HCT116 (cell line): ENCODE results near the gene RARB. TPM values are rescaled to one million over a fixed set of nuclear protein-coding genes. Genes with fewer than 3 reads are reported as not detected.

Experiments used
- ATAC-seq: fragments of 200-7000 bp; cut with Tn5 transposase; 2 replicates; pipeline ENCODE4 v1.9.1; 2020; ENCODE audit warnings: mild to moderate bottlenecking, moderate library complexity
- BruUV-seq: library from RNA; stranded (reverse); fragments of 400-500 nt; replicated peaks from 2 replicates; lab custom pipeline; 2021; lab: Mats Ljungman, UMichigan
- CTCF ChIA-PET: fragments of 300-600 bp; sonication (Branson Sonifier 250); formaldehyde crosslinking; loops from one replicate; lab custom pipeline; 2021; ENCODE audit warnings: antibody characterized with exemption; lab: Charles Lee
- POLR2A ChIA-PET: fragments of 300-600, 350-600 bp; sonication (Branson Sonifier 250); formaldehyde crosslinking; loops from one replicate; lab custom pipeline; 2021; ENCODE audit warnings: antibody characterized with exemption; lab: Charles Lee
- RAD21 ChIA-PET, 2 experiments: fragments of 300-600 bp; sonication (Branson Sonifier 250); formaldehyde crosslinking; loops; one replicate each; lab custom pipeline; 2023; ENCODE audit warnings: low total read pairs in 2 of 2; ENCODE audit not compliant: uncharacterized antibody in 2 of 2, unreplicated experiment in 2 of 2, low non-redundant PET in 1 of 2; lab: Charles Lee
- DNase-seq: peaks from one replicate; pipeline ENCODE4 v3.0.0-alpha.2; 2010; ENCODE audit warnings: low read depth, low spot score
- H2AFZ ChIP-seq: fragments of 200-600 bp; shearing (Covaris generic), sonication (generic); 2 replicates; pipeline ENCODE4 v1.6.1; 2017; ENCODE audit warnings: low read depth, mixed run types, mixed read lengths, antibody characterized with exemption, low read length; ENCODE audit not compliant: poor library complexity, severe bottlenecking
- H3K27ac ChIP-seq: 2 replicates; pipeline ENCODE4 v1.5.1; 2012; ENCODE audit warnings: low read depth, low read length
- H3K27me3 ChIP-seq: fragments of 200-600 bp; sonication (generic); 2 replicates; pipeline ENCODE4 v1.6.1; 2016; ENCODE audit warnings: mixed run types, low read length, mixed read lengths; ENCODE audit not compliant: insufficient read depth
- H3K36me3 ChIP-seq, 2 experiments: fragments of 200-500 bp in 1 of 2; fragments of 200-600 bp in 1 of 2; sonication (Bioruptor generic) in 1 of 2; sonication (generic) in 1 of 2; 2 replicates each; pipeline versions ENCODE4 v1.5.1 to v1.6.1; 2014 to 2016; ENCODE audit warnings: low read length in 2 of 2, inconsistent platforms in 1 of 2, mixed read lengths in 1 of 2, mixed run types in 1 of 2; ENCODE audit not compliant: insufficient read depth in 2 of 2, control insufficient read depth in 1 of 2
- H3K4me1 ChIP-seq, 2 experiments: fragments of 200-600 bp in 1 of 2; sonication (generic) in 1 of 2; 2 replicates each; pipeline versions ENCODE4 v1.5.1 to v1.6.1; 2012 to 2017; ENCODE audit warnings: low read length in 2 of 2, inconsistent platforms in 1 of 2, mild to moderate bottlenecking in 1 of 2, mixed read lengths in 1 of 2, mixed run types in 1 of 2, moderate library complexity in 1 of 2; ENCODE audit not compliant: insufficient read depth in 2 of 2, control insufficient read depth in 1 of 2
- H3K4me2 ChIP-seq: fragments of 200-600 bp; sonication (generic); 2 replicates; pipeline ENCODE4 v1.6.1; 2017; ENCODE audit warnings: mixed run types, low read length, mixed read lengths
- H3K4me3 ChIP-seq, 2 experiments: fragments of 200-600 bp in 1 of 2; sonication (generic) in 1 of 2; replicated peaks in 1 of 2; 2 replicates each; pipeline ENCODE4 v1.5.1; 2011 to 2016; ENCODE audit warnings: low read length in 2 of 2, control low read depth in 1 of 2, low read depth in 1 of 2, mild to moderate bottlenecking in 1 of 2, mixed read lengths in 1 of 2, mixed run types in 1 of 2
- H3K79me2 ChIP-seq: fragments of 200-600 bp; sonication (generic); 2 replicates; pipeline ENCODE4 v1.6.1; 2017; ENCODE audit warnings: mild to moderate bottlenecking, mixed run types, low read length, moderate library complexity, mixed read lengths; ENCODE audit not compliant: insufficient read depth
- H3K9ac ChIP-seq: fragments of 200-600 bp; sonication (generic); 2 replicates; pipeline ENCODE4 v1.6.1; 2016; ENCODE audit warnings: low read length, mixed read lengths
- H3K9me2 ChIP-seq: fragments of 200-600 bp; sonication (generic), shearing (Covaris generic); 2 replicates; pipeline ENCODE4 v1.6.1; 2017; ENCODE audit warnings: mixed run types, mild to moderate bottlenecking, moderate library complexity; ENCODE audit not compliant: insufficient read depth
- H3K9me3 ChIP-seq, 2 experiments: fragments of 200-500 bp in 1 of 2; fragments of 200-600 bp in 1 of 2; sonication (Bioruptor generic) in 1 of 2; sonication (generic) in 1 of 2; 2 replicates each; pipeline ENCODE4 v1.6.1; 2014 to 2017; ENCODE audit warnings: low read length in 2 of 2, mixed read lengths in 2 of 2, inconsistent platforms in 1 of 2, low read depth in 1 of 2, mild to moderate bottlenecking in 1 of 2, mixed run types in 1 of 2, moderate library complexity in 1 of 2; ENCODE audit not compliant: control insufficient read depth in 1 of 2, insufficient read depth in 1 of 2
- H4K20me1 ChIP-seq: fragments of 200-600 bp; sonication (generic), shearing (Covaris generic); 2 replicates; pipeline ENCODE4 v1.6.1; 2017; ENCODE audit warnings: mixed run types, mild to moderate bottlenecking, moderate library complexity; ENCODE audit not compliant: insufficient read depth
- CTCF ChIP-seq, 3 experiments: fragments of 200-600 bp in 1 of 3; sonication (generic) in 1 of 3; IDR thresholded peaks in 2 of 3; conservative IDR thresholded peaks in 1 of 3; 2 replicates each; pipeline ENCODE4 v1.5.1; 2012 to 2017; ENCODE audit warnings: low read depth in 2 of 3, low read length in 2 of 3, antibody characterized with exemption in 1 of 3, borderline replicate concordance in 1 of 3, control low read depth in 1 of 3, mild to moderate bottlenecking in 1 of 3, mixed read lengths in 1 of 3, mixed run types in 1 of 3, moderate library complexity in 1 of 3; ENCODE audit not compliant: insufficient read depth in 1 of 3
- ELF1 ChIP-seq: IDR thresholded peaks from 2 replicates; pipeline ENCODE4 v1.6.1; 2012; ENCODE audit warnings: low read depth, borderline replicate concordance
- FOSL1 ChIP-seq: IDR thresholded peaks from 2 replicates; pipeline ENCODE4 v1.6.1; 2012; ENCODE audit warnings: low read depth
- MAX ChIP-seq: IDR thresholded peaks from 2 replicates; pipeline ENCODE4 v1.6.1; 2012
- POLR2A ChIP-seq: IDR thresholded peaks from 2 replicates; pipeline ENCODE4 v1.7.0; 2011; ENCODE audit warnings: borderline replicate concordance; ENCODE audit not compliant: insufficient read depth, insufficient read length; ENCODE audit errors: extremely low read depth
- REST ChIP-seq: IDR thresholded peaks from 2 replicates; pipeline ENCODE4 v1.6.1; 2012; ENCODE audit warnings: low read depth
- SIN3A ChIP-seq: IDR thresholded peaks from 2 replicates; pipeline ENCODE4 v1.6.1; 2012; ENCODE audit warnings: low read depth
- SP1 ChIP-seq: IDR thresholded peaks from 2 replicates; pipeline ENCODE4 v1.6.1; 2012; ENCODE audit warnings: low read depth
- ZFX ChIP-seq: fragments of 450-650 bp; IDR thresholded peaks from 2 replicates; pipeline ENCODE4 v1.6.1; 2017
- ZNF274 ChIP-seq: fragments of 200-500 bp; sonication (Bioruptor generic); IDR thresholded peaks from 2 replicates; pipeline ENCODE4 v1.6.1; 2014; ENCODE audit warnings: mild to moderate bottlenecking, low read depth, low read length, inconsistent platforms
- intact Hi-C: fragments of 100-400 bp; cut with micrococcal nuclease; formaldehyde crosslinking; loops from 2 replicates; pipeline ENCODE4 v1.10.0; 2022
- total RNA-seq: library from RNA; stranded (reverse); gene quantifications from one replicate; pipeline ENCODE4 v1.2.1, GENCODE V29; 2021; ENCODE audit not compliant: unreplicated experiment

RARB gene
- total RNA-seq, 1 experiment from 2014 or later = not detected

- Histone ChIP-seq H3K9me2 (no peaks in the 10 kb centered on the region), H3K9me3 (no peaks in the 10 kb centered on the region), H3K4me2 (peak overlapping the region; percentile 12), H4K20me1 (no peaks in the 10 kb centered on the region), H3K79me2 (no peaks in the 10 kb centered on the region), H2AFZ (no peak overlapping the region), H3K9ac (no peak overlapping the region), H3K4me3 (no peak overlapping the region), H3K27me3 (0 out of 2 replicates have a peak, but pooled peaks cover 3% of the 10 kb centered on the region), H3K4me1 (peaks cover 0 to 10% of the 10 kb centered on the region in 2 experiments; a peak in 1 of 4 replicates), H3K27ac (no peak overlapping the region), H3K36me3 (no peaks in the 10 kb centered on the region)
- intact Hi-C loops = no loop called here
- no TSS peak for BruUV-seq
- ChIA-PET POLR2A (no interaction called here), CTCF (no interaction called here), RAD21 (no interaction called here)
- DNase-seq (no peak), ATAC-seq (0 out of 2 replicates have a peak, but pooled peaks have one; percentile 59)
- TF ChIP-seq SIN3A (no peak), MAX (no peak), POLR2A (no peak), SP1 (no peak), REST (no peak), ZFX (no peak), CTCF (IDR thresholded peaks at IDR 0.05 in 2 of 3, conservative IDR thresholded peaks at IDR 0.05 in 1 of 3; ENCODE audit: borderline replicate concordance in 1 of 3, insufficient read depth in 1 of 3, low read depth in 2 of 3, low read length in 2 of 3) (no peak), ZNF274 (no peak), FOSL1 (no peak), ELF1 (no peak)
Measured at GRCh38 chr3:25582242-25582641, 154.2 kb downstream of the RARB start.
